ENCODE data around the gene SCIN. TPM values are rescaled to one million over a fixed set of nuclear protein-coding genes. Genes with fewer than 3 reads are reported as not detected.
"Not testable (repeated sequence)": the region's sequence is repeated elsewhere in the genome, so short reads cannot be mapped to it uniquely, and the experiment has no call there.

SCIN gene
- total RNA-seq, 3 donors from 2014 or later = 0.96 to 4.7 (median 1.3) TPM

DNA sequence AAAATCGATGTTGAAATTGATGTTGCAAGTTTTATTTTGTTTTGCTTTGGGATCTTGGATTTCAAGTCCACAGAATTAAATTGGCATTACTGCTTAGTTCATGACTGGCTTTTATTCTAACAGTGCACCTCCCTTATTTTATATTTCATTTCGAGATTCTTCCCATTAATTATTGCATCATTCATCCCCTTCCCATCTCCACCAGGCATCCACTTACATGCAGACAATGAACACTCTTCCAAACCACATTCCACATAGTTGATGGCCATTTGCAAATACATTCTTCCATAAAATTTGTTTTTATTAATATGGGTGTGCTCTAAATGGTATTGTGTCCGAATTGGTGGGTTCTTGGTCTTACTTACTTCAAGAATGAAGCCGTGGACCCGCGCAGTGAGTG, 15.6 kb upstream of the SCIN start:
- H3K27me3 ChIP-seq = no peaks in the 10 kb centered on the region
- intact Hi-C loops (cut with DNase I; ENCODE audit: low total_unique reads) = no loop called here

DNA sequence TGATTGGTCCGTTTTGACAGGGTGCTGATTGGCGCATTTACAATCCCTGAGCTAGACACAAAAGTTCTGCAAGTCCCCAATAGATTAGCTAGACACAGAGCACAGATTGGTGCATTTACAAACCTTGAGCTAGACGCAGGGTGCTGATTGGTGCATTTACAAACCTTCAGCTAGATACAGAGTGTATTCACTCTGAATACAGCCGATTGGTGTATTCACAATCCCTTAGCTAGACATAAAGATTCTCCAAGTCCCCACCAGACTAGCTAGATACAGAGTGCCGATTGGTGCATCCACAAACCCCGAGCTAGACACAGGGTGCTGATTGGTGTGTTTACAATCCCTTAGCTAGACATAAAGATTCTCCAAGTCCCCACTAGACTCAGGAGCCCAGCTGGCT, 14.8 kb upstream of the SCIN start:
- H3K27ac ChIP-seq; H3K36me3 ChIP-seq; H3K4me3 ChIP-seq; H3K27me3 ChIP-seq; H3K4me1 ChIP-seq; intact Hi-C loops (cut with DNase I; ENCODE audit: low total_unique reads); DNase-seq (ENCODE audit: low spot score in 2 of 2); H3K9me3 ChIP-seq: not testable (repeated sequence)

More for the DNA sequence above, 15.6 kb upstream of the SCIN start:
- H3K4me1 ChIP-seq = no peaks in the 10 kb centered on the region
- H3K36me3 ChIP-seq = no peaks in the 10 kb centered on the region
- no peak for DNase-seq (ENCODE audit: low spot score in 2 of 2)
- TF ChIP-seq POLR2AphosphoS5 (IDR thresholded peaks at IDR 0.05) = no peak
- TF ChIP-seq, protein P1, sequence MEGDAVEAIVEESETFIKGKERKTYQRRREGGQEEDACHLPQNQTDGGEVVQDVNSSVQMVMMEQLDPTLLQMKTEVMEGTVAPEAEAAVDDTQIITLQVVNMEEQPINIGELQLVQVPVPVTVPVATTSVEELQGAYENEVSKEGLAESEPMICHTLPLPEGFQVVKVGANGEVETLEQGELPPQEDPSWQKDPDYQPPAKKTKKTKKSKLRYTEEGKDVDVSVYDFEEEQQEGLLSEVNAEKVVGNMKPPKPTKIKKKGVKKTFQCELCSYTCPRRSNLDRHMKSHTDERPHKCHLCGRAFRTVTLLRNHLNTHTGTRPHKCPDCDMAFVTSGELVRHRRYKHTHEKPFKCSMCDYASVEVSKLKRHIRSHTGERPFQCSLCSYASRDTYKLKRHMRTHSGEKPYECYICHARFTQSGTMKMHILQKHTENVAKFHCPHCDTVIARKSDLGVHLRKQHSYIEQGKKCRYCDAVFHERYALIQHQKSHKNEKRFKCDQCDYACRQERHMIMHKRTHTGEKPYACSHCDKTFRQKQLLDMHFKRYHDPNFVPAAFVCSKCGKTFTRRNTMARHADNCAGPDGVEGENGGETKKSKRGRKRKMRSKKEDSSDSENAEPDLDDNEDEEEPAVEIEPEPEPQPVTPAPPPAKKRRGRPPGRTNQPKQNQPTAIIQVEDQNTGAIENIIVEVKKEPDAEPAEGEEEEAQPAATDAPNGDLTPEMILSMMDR (IDR thresholded peaks at IDR 0.05) = no peak
- TF ChIP-seq POLR2A (IDR thresholded peaks at IDR 0.05) = no peak
- H3K4me3 ChIP-seq = no peak overlapping the region
- H3K27ac ChIP-seq = no peak overlapping the region
- no peaks in the 10 kb centered on the region for H3K9me3 ChIP-seq

DNA sequence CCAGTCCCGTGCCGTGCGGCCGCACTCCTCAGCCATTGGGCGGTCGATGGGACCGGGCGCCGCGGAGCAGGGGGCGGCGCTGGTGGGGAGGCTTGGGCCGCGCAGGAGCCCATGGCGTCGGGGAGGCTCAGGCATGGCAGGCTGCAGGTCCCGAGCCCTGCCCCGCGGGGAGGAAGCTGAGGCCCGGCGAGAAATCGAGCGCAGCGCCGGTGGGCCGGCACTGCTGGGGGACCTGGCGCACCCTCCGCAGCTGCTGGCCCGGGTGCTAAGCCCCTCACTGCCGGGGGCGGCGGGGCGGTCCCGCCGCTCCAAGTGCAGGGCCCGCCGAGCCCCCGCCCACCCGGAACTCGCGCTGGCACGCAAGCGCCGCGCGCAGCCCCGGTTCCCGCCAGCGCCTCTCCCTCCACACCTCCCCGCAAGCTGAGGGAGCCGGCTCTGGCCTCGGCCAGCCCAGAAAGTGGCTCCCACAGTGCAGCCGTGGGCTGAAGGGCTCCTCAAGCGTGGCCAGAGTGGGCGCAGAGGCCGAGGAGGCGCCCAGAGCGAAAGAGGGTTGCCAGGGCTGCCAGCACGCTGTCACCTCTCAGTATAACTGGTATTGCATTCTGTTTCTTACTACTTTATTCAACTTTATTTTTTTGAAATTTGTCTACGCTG, 14.3 kb upstream of the SCIN start:
- intact Hi-C loops (cut with DNase I; ENCODE audit: low total_unique reads); H3K9me3 ChIP-seq; DNase-seq (ENCODE audit: low spot score in 2 of 2); H3K4me3 ChIP-seq; H3K27me3 ChIP-seq; H3K36me3 ChIP-seq; H3K27ac ChIP-seq; H3K4me1 ChIP-seq: not testable (repeated sequence)

DNA sequence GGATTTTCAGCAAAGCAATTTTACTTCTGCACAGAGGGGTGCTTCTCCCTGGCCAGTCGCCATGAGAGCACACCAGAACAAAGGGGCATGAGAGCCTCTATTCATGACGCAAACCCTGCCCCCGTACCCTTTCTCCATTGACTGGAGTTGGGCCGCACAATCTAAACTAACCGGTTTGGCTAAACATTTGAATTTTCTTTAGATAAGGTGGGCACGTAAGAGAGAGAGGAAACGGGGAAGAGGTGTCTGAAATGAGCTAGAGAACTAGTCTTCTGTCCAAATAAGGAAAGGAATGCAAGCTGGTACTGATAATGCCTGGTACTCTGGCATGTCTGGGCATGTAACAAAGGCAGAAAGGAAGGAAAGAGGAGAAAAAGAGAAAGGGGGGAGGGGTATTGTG, 13.2 kb upstream of the SCIN start:
- no peak for TF ChIP-seq POLR2AphosphoS5 (IDR thresholded peaks at IDR 0.05)
- TF ChIP-seq, protein P1 (IDR thresholded peaks at IDR 0.05) = no peak
- intact Hi-C loops (cut with DNase I; ENCODE audit: low total_unique reads) = no loop called here

DNA sequence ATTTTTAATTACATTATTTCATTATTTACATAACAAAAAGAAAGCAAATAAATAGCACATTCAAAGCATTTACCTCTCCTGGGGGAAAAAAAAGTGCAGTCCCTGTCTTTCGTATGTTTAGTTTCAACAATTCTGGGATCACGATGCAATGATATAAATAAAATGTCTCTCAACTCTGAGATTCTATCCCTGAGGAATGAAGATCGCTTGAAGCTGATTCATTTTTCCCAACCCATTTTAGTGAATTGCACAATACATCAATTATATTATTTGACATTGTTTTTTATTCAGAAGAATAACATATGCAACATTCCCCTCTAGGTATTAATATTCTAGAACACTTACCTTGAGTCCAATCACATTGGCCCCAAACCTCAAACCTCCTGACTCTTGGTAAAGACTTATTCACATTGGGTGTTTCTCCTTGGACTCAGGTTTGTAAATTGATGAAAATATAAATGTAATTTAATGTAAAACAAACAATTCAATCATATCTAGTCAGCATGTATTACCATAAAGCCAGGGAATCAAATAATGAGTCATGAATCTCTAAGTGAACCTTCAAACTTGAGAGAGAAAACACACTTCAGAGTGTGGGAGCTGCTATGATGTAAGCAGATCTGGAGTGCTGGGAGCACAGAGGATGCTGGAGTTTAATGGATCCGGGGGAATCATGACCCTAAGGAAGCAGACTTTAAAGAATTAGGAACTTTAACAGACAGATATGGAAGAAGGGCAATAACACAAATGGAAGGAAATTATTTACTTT, 5.3 kb upstream of the SCIN start:
- Histone ChIP-seq H3K27ac (no peak overlapping the region), H3K27me3 (no peaks in the 10 kb centered on the region), H3K4me3 (no peak overlapping the region), H3K9me3 (no peaks in the 10 kb centered on the region), H3K4me1 (no peaks in the 10 kb centered on the region), H3K36me3 (no peaks in the 10 kb centered on the region)
- intact Hi-C loops (cut with DNase I; ENCODE audit: low total_unique reads) = no loop called here
- TF ChIP-seq POLR2AphosphoS5 (IDR thresholded peaks at IDR 0.05) = no peak
- TF ChIP-seq, protein P1 (IDR thresholded peaks at IDR 0.05) = no peak
- no peak for TF ChIP-seq POLR2A (IDR thresholded peaks at IDR 0.05)
- DNase-seq (ENCODE audit: low spot score in 2 of 2) = no peak

More for the DNA sequence above, 13.2 kb upstream of the SCIN start:
- Histone ChIP-seq H3K4me3 (no peak overlapping the region), H3K9me3 (no peaks in the 10 kb centered on the region), H3K27me3 (no peaks in the 10 kb centered on the region), H3K4me1 (no peaks in the 10 kb centered on the region), H3K36me3 (no peaks in the 10 kb centered on the region), H3K27ac (no peak overlapping the region)
- DNase-seq (ENCODE audit: low spot score in 2 of 2) = no peak

DNA sequence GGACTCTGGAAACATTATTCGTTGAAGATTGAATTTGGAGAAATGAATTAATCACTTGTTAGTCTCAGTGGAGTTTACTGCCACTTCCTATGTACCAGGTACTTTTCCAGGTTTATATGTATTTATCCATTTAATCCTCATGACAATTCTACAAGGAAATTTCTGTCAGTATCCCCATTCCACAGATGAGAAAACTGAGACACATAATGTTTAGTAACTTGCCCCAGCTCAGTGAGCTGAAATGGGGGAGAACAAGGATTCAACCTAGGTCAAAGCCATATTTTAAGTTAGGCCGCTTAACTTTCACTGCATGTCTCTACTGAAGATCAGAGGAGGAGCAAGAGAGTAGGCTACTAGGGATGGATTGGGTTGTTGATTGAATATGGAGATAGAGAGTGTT, 4.6 kb upstream of the SCIN start:
- Histone ChIP-seq H3K4me3 (no peak overlapping the region), H3K9me3 (no peaks in the 10 kb centered on the region), H3K36me3 (no peaks in the 10 kb centered on the region), H3K27ac (no peak overlapping the region), H3K27me3 (no peaks in the 10 kb centered on the region), H3K4me1 (no peaks in the 10 kb centered on the region)
- intact Hi-C loops (cut with DNase I; ENCODE audit: low total_unique reads) = no loop called here
- no peak for TF ChIP-seq POLR2AphosphoS5 (IDR thresholded peaks at IDR 0.05)
- TF ChIP-seq POLR2A (IDR thresholded peaks at IDR 0.05) = no peak
- TF ChIP-seq, protein P1 (IDR thresholded peaks at IDR 0.05) = no peak
- DNase-seq (ENCODE audit: low spot score in 2 of 2) = no peak
